Common myeloid progenitor, CD34-positive (primary cell): ENCODE results near the gene CUL3.
"Not testable (repeated sequence)": the region's sequence is repeated elsewhere in the genome, so short reads cannot be mapped to it uniquely, and the experiment has no call there.

Experiments used
- CTCF ChIA-PET: fragments of 350-600 bp; sonication (Branson Sonifier 250); formaldehyde crosslinking; loops from one replicate; lab custom pipeline; 2021; ENCODE audit warnings: antibody characterized with exemption; lab: Charles Lee
- POLR2A ChIA-PET: fragments of 350-600 bp; sonication (Branson Sonifier 250); formaldehyde crosslinking; loops from one replicate; lab custom pipeline; 2021; ENCODE audit warnings: antibody characterized with exemption; lab: Charles Lee
- DNase-seq, 3 donors: peaks; one replicate each; pipeline versions ENCODE4 v3.0.0 to v3.0.0-alpha.2; 2013
- H3K27ac ChIP-seq, 2 experiments: 1 replicate in 1 of 2; 2 replicates in 1 of 2; pipeline ENCODE4 v1.7.0; 2013; ENCODE audit warnings: inconsistent platforms in 2 of 2, low read length in 2 of 2, mild to moderate bottlenecking in 2 of 2, low read depth in 1 of 2, moderate library complexity in 1 of 2; ENCODE audit not compliant: severe bottlenecking in 2 of 2, insufficient read depth in 1 of 2, poor library complexity in 1 of 2
- H3K27me3 ChIP-seq, 5 experiments: replicated peaks in 2 of 5; 1 replicate in 3 of 5; 2 replicates in 2 of 5; pipeline versions ENCODE4 v1.6.1 to v1.7.0; 2013; ENCODE audit warnings: low read length in 4 of 5, mild to moderate bottlenecking in 2 of 5, moderate library complexity in 2 of 5, inconsistent platforms in 1 of 5; ENCODE audit not compliant: insufficient read depth in 5 of 5, control insufficient read depth in 4 of 5
- H3K36me3 ChIP-seq, 4 experiments: 1 replicate in 2 of 4; 2 replicates in 2 of 4; pipeline versions ENCODE4 v1.6.1 to v1.7.0; 2013; ENCODE audit warnings: low read length in 3 of 4, control low read depth in 1 of 4, mild to moderate bottlenecking in 1 of 4; ENCODE audit not compliant: control insufficient read depth in 4 of 4, insufficient read depth in 4 of 4
- H3K4me1 ChIP-seq, 4 experiments: 1 replicate in 3 of 4; 2 replicates in 1 of 4; pipeline versions ENCODE4 v1.6.1 to v1.7.1; 2013; ENCODE audit warnings: low read length in 3 of 4, mild to moderate bottlenecking in 3 of 4, control low read depth in 1 of 4, inconsistent platforms in 1 of 4, moderate library complexity in 1 of 4; ENCODE audit not compliant: control insufficient read depth in 4 of 4, insufficient read depth in 4 of 4; ENCODE audit errors: control extremely low read depth in 1 of 4
- H3K4me3 ChIP-seq, 7 experiments: 1 replicate in 4 of 7; 2 replicates in 3 of 7; pipeline versions ENCODE4 v1.5.1 to v1.7.0; 2013; ENCODE audit warnings: mild to moderate bottlenecking in 7 of 7, low read length in 6 of 7, moderate library complexity in 6 of 7, inconsistent platforms in 2 of 7, low read depth in 2 of 7, control low read depth in 1 of 7; ENCODE audit not compliant: insufficient read depth in 4 of 7, control insufficient read depth in 1 of 7; ENCODE audit errors: extremely low read depth in 1 of 7
- H3K9me3 ChIP-seq, 5 experiments: 1 replicate in 4 of 5; 2 replicates in 1 of 5; pipeline versions ENCODE4 v1.6.1 to v1.7.1; 2013; ENCODE audit warnings: low read length in 4 of 5, mild to moderate bottlenecking in 2 of 5, inconsistent platforms in 1 of 5, low read depth in 1 of 5, moderate library complexity in 1 of 5; ENCODE audit not compliant: control insufficient read depth in 4 of 5, insufficient read depth in 2 of 5; ENCODE audit errors: control extremely low read depth in 1 of 5
- WGBS: methylation state at CpG from one replicate; pipeline ENCODE4 v1.1.5; 2013; ENCODE audit not compliant: insufficient coverage; 5-methylcytosine and 5-hydroxymethylcytosine counted together

Gene CUL3

GRCh38 chr2:224583033-224583432, 2.1 kb downstream of the CUL3 start:
- peak overlapping the region in 5 of 7 experiments; percentile 91 to 99 (median 95) for H3K4me3 ChIP-seq
- 100% methylated on average over 9 of the region's 14 CpGs for WGBS
- POLR2A ChIA-PET, H3K9me3 ChIP-seq, H3K27me3 ChIP-seq, H3K36me3 ChIP-seq, DNase-seq: not testable (repeated sequence)
- CTCF ChIA-PET, result interaction anchor here (0.6 to 1.7 kb wide), 4 partner anchors 11 to 63 kb away, joined by 3 to 5 read pairs (median 4); no protein-coding TSS in a partner anchor
- H3K27ac ChIP-seq, result peak overlapping the region in 1 of 2 experiments; percentile 85
- H3K4me1 ChIP-seq, result peaks cover 23 to 52% (median 37%) of the 10 kb centered on the region in 4 experiments

DNA sequence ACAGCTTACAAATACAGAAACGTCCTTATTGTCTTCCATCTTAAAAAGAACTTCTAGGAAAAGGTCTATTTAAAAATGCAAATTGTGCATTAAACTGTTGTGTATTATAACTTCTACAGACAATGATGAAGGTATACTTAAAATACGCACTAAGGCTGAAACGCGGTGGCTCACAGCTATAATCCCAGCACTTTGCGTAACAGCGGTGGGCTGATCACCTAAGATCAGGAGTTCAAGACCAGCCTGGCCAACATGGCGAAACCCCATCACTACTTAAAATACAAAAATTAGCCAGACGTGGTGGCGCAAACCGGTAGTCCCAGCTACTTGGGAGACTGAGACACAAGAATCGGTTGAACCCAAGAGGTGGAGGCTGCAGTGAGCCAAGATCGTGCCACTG, 4.9 kb downstream of the CUL3 start:
- ChIA-PET POLR2A (no interaction called here), CTCF (interaction anchor here (0.8 to 1.3 kb wide), 2 partner anchors 9 to 32 kb away, joined by 3 read pairs; no protein-coding TSS in a partner anchor)
- 98% methylated on average over 10 of the region's 12 CpGs for WGBS
- H3K36me3 ChIP-seq, result no peaks in the 10 kb centered on the region
- H3K4me1 ChIP-seq, result peaks cover 26 to 53% (median 44%) of the 10 kb centered on the region in 4 experiments
- no peak overlapping the region for H3K4me3 ChIP-seq
- H3K27ac ChIP-seq, result no peak overlapping the region
- H3K9me3 ChIP-seq, result no peaks in the 10 kb centered on the region
- DNase-seq, result no peak
- no peaks in the 10 kb centered on the region for H3K27me3 ChIP-seq

DNA sequence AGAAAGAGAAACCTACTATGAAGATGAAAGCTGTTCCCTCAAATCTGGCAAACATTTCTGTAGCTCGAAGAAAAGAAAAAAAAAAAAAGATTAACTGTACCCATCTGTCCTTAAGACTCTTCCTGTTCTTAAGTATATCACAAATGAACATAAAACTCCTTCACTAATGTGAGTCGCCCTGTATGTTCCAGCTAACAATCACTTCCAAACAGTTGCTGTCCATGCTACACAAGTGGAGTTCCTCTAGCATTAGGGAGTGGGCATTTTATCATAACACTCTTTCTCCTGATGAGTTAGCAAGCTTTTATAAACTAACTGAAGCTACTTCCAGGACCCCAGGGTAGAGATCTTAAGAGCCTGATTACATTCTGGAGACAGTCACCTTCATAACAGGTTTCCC, 5.8 kb downstream of the CUL3 start:
- ChIA-PET POLR2A (no interaction called here), CTCF (interaction anchor here (0.8 kb wide), 1 partner anchor 8 kb away, joined by 3 read pairs; no protein-coding TSS in a partner anchor)
- Histone ChIP-seq H3K4me3 (peak overlapping the region in 1 of 7 experiments; percentile 55), H3K9me3 (no peaks in the 10 kb centered on the region), H3K36me3 (no peaks in the 10 kb centered on the region), H3K27me3 (no peaks in the 10 kb centered on the region), H3K27ac (no peak overlapping the region), H3K4me1 (peaks cover 31 to 62% (median 51%) of the 10 kb centered on the region in 4 experiments)
- peak in 2 of 3 donors; percentile 18 to 32 for DNase-seq
- WGBS, result 13% methylated on average over 1 of the region's 2 CpGs

- POLR2A ChIA-PET, result interaction anchor here (0.6 kb wide), 1 partner anchor 54 kb away, joined by 3 read pairs; no protein-coding TSS in a partner anchor
- Histone ChIP-seq H3K9me3 (no peaks in the 10 kb centered on the region), H3K4me1 (peaks cover 23 to 50% (median 37%) of the 10 kb centered on the region in 4 experiments), H3K36me3 (no peaks in the 10 kb centered on the region), H3K27me3 (no peaks in the 10 kb centered on the region), H3K4me3 (no peak overlapping the region), H3K27ac (no peak overlapping the region)
- CTCF ChIA-PET, result interaction anchor here (1.6 to 1.7 kb wide), 2 partner anchors 9 to 16 kb away, joined by 4 read pairs; no protein-coding TSS in a partner anchor
- no peak for DNase-seq
- WGBS, result no CpG with 5 or more reads among the region's 2 CpGs
These were observed 7.6 kb downstream of the CUL3 start for GRCh38 chr2:224577541-224577940.

- peak overlapping the region in 1 of 2 experiments; percentile 41 for H3K27ac ChIP-seq
- WGBS, result 0% methylated on average over 2 of the region's 5 CpGs
- H3K4me3 ChIP-seq, result peak overlapping the region in 2 of 7 experiments; percentile 23 to 40
- peaks cover 23 to 48% (median 36%) of the 10 kb centered on the region in 4 experiments for H3K4me1 ChIP-seq
- ChIA-PET POLR2A (no interaction called here), CTCF (interaction anchor here (1.7 kb wide), 2 partner anchors 14 to 16 kb away, joined by 3 to 4 read pairs; no protein-coding TSS in a partner anchor)
- peaks cover 0 to 3% (median 0%) of the 10 kb centered on the region in 4 experiments for H3K36me3 ChIP-seq
- no peaks in the 10 kb centered on the region for H3K27me3 ChIP-seq
- peak; percentile 25 to 78 (median 68) for DNase-seq
- no peaks in the 10 kb centered on the region for H3K9me3 ChIP-seq
These were observed 9.0 kb downstream of the CUL3 start for GRCh38 chr2:224576088-224576715.

- ChIA-PET POLR2A (no interaction called here), CTCF (no interaction called here)
- Histone ChIP-seq H3K4me1 (peaks cover 22 to 46% (median 30%) of the 10 kb centered on the region in 4 experiments), H3K4me3 (no peak overlapping the region), H3K27me3 (no peaks in the 10 kb centered on the region), H3K9me3 (no peaks in the 10 kb centered on the region), H3K36me3 (peaks cover 0 to 3% (median 0%) of the 10 kb centered on the region in 4 experiments), H3K27ac (no peak overlapping the region)
- WGBS, result 80% methylated on average over 1 of the region's 3 CpGs
- no peak for DNase-seq
These were observed 10.6 kb downstream of the CUL3 start for GRCh38 chr2:224574423-224575084.
